ENCODE results near the gene NCOR2. TPM values are rescaled to one million over a fixed set of nuclear protein-coding genes. Genes with fewer than 3 reads are reported as not detected.

NCOR2 gene
- total RNA-seq, 6 experiments from 2014 or later, result 38.1 to 87.5 (median 45.0) TPM

DNA sequence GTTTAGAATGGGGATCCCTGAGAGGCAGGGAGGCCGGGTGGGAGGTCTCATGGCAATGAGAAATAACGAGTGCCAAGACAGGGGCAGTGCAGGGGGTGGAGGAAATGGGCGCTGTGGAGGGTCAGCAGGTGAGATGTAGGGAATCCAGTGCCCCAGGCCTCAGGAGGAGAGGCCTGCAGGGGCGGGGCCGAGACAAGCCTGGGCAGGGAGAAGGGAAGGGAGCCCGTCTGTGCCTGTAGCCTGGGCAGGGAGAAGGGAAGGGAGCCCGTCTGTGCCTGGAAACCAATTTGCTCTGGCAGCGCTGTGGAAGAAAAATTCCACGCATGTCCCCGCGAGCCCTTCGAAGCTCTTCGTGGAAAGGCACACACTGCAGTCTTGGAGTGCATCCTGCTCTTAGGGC is 10.6 kb upstream of the NCOR2 start:
- intact Hi-C loops (cut with DNase I), result loop anchor here (10.0 kb wide), 2 partner anchors 97 to 187 kb away; no protein-coding TSS in a partner anchor
- TF ChIP-seq POLR2A (IDR thresholded peaks at IDR 0.05), result no peak
- TF ChIP-seq, protein P1, sequence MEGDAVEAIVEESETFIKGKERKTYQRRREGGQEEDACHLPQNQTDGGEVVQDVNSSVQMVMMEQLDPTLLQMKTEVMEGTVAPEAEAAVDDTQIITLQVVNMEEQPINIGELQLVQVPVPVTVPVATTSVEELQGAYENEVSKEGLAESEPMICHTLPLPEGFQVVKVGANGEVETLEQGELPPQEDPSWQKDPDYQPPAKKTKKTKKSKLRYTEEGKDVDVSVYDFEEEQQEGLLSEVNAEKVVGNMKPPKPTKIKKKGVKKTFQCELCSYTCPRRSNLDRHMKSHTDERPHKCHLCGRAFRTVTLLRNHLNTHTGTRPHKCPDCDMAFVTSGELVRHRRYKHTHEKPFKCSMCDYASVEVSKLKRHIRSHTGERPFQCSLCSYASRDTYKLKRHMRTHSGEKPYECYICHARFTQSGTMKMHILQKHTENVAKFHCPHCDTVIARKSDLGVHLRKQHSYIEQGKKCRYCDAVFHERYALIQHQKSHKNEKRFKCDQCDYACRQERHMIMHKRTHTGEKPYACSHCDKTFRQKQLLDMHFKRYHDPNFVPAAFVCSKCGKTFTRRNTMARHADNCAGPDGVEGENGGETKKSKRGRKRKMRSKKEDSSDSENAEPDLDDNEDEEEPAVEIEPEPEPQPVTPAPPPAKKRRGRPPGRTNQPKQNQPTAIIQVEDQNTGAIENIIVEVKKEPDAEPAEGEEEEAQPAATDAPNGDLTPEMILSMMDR (IDR thresholded peaks at IDR 0.05), result no peak
- no peaks in the 10 kb centered on the region for H3K27me3 ChIP-seq
- H3K4me3 ChIP-seq, result no peak overlapping the region
- ATAC-seq (no peak), DNase-seq (no peak)
- peaks cover 0 to 7% (median 0%) of the 10 kb centered on the region in 4 donors for H3K9me3 ChIP-seq
- H3K36me3 ChIP-seq, result no peaks in the 10 kb centered on the region
- H3K4me1 ChIP-seq, result no peaks in the 10 kb centered on the region
- WGBS (ENCODE audit: insufficient coverage, low coverage, low lambda C conversion rate, missing lambda C conversion rate), result 85% methylated on average over 9 of the region's 13 CpGs
- H3K27ac ChIP-seq, result no peak overlapping the region

DNA sequence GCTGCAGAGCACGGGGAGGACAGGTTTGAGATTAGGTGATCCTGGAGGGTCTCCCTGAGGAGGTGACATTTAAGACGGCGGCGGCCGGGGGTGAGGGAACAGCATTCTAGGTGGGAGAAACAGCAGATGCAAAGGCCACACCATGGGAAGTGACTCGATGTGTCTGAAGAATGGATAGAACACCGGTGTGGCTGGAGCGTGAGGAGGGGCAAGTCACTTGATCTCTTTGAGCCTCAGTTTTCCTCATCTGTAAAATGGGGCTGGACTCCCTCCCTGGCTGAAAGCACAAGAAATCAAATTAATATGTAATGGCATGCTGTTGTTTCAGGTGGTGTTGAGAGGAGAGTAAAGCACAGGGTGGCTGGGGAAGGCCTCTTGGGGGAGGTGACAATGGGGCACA is 10.0 kb upstream of the NCOR2 start:
- Histone ChIP-seq H3K9me3 (peaks cover 0 to 7% (median 0%) of the 10 kb centered on the region in 4 donors), H3K27me3 (no peaks in the 10 kb centered on the region), H3K27ac (no peak overlapping the region), H3K4me1 (no peaks in the 10 kb centered on the region), H3K36me3 (no peaks in the 10 kb centered on the region), H3K4me3 (no peak overlapping the region)
- DNase-seq (peak in 1 of 3 donors; percentile 35), ATAC-seq (no peak)
- intact Hi-C loops (cut with DNase I), result loop anchor here (10.0 kb wide), 2 partner anchors 97 to 187 kb away; no protein-coding TSS in a partner anchor
- WGBS (ENCODE audit: insufficient coverage, low coverage, low lambda C conversion rate, missing lambda C conversion rate), result 100% methylated on average over 3 of the region's 8 CpGs
- TF ChIP-seq, protein P1 (IDR thresholded peaks at IDR 0.05), result no peak
- TF ChIP-seq POLR2A (IDR thresholded peaks at IDR 0.05), result no peak

DNA sequence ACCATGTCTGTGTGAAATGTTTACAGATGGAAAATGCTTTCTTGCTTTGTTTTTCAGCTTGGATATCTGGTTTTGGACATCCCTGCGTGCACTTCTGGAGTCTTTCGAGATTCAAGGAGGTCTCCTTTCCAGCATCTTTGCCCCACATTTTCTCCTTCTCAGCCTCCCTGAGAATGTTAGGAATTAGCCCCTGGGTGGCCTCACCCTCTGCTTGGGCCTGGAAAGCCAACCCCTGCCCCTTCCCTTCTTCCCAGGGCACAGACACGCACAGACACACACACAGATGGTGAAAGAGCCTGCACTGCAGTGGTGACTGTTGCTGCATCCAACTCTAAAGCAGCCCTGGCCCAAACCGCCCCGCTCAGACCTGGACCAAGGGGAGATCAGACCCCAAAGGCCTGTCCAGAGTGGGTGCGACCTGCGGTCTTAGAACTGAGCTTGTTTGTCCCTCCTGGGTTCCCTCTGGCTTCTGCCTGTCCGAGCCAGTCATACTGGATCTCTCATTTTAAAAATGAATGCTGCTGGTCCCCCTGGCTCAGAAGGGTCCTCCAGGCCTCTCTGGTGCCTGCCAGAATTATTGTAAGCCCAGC is 8.7 kb upstream of the NCOR2 start:
- TF ChIP-seq POLR2A (IDR thresholded peaks at IDR 0.05), result no peak
- TF ChIP-seq, protein P1 (IDR thresholded peaks at IDR 0.05), result no peak
- intact Hi-C loops (cut with DNase I), result loop anchor here (10.0 kb wide), 2 partner anchors 99 to 189 kb away; no protein-coding TSS in a partner anchor
- ATAC-seq, result no peak
- Histone ChIP-seq H3K4me1 (no peaks in the 10 kb centered on the region), H3K27me3 (no peaks in the 10 kb centered on the region), H3K27ac (no peak overlapping the region), H3K4me3 (no peak overlapping the region), H3K36me3 (no peaks in the 10 kb centered on the region), H3K9me3 (peaks cover 0 to 7% (median 0%) of the 10 kb centered on the region in 4 donors)
- DNase-seq, result peak in 1 of 3 donors; percentile 41
- no CpG with 5 or more reads among the region's 8 CpGs for WGBS (ENCODE audit: insufficient coverage, low coverage, low lambda C conversion rate, missing lambda C conversion rate)

DNA sequence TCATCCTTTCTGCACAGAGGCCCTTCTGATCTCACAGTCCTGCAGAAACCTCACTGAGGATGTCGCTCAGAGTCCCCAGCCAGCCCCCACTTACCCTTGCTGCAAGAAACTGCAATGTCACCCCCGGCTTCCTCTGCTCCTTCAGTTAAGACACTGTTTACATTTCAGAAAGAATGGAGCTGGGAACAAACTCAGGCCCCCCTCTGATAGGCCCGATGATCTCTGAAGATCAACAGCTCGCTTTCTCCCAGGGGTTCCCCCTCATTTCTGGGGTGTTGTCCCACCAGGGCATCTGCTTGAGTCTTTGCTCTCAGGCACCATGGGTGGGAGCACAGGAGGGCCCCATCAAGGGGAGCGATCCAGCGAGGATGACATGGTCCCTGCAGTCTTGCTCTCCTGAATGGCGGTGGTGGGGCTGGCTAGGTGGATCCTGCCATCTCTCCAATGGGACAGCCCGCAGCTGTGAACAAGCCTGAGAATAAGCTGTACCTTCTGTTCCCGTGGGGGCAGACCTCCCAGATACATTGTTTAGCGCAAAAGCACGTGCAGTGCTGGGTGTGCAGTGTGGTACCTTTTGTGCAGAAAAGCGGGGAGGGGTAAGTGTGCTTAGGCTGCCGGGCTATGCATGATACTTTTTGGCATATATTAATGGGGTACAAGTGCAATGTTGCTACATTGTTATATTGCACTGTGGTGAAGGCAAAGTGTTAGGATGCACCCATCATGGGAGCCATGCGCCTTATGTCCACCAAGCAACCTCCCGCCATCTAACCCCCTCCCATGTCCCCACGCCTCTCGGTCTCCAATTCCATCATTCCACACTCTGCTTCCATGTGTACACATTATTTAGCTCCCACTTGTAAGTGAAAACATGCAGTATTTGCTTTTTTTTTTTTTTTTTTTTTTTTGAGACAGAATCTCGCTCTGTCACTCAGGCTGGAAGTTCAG is 6.7 kb upstream of the NCOR2 start:
- H3K4me3 ChIP-seq, result no peak overlapping the region
- intact Hi-C loops (cut with DNase I), result loop anchor here (10.0 kb wide), 2 partner anchors 101 to 191 kb away; no protein-coding TSS in a partner anchor
- H3K4me1 ChIP-seq, result peaks cover 0 to under 1% (median 0%) of the 10 kb centered on the region in 4 donors
- 92% methylated on average over 13 of the region's 18 CpGs for WGBS (ENCODE audit: insufficient coverage, low coverage, low lambda C conversion rate, missing lambda C conversion rate)
- no peak for ATAC-seq
- no peaks in the 10 kb centered on the region for H3K27me3 ChIP-seq
- H3K9me3 ChIP-seq, result peaks cover 0 to 3% (median 0%) of the 10 kb centered on the region in 4 donors
- TF ChIP-seq, protein P1 (IDR thresholded peaks at IDR 0.05), result no peak
- no peak for TF ChIP-seq POLR2A (IDR thresholded peaks at IDR 0.05)
- H3K27ac ChIP-seq, result no peak overlapping the region
- H3K36me3 ChIP-seq, result no peaks in the 10 kb centered on the region
- peak in 1 of 3 donors; percentile 20 for DNase-seq

Data from right lobe of liver (tissue), 6 donors.